ENCODE data around the gene NR2E1.
A peak's percentile ranks its signal among the peaks of the same experiment; 100 is the strongest.

Gene NR2E1

DNA sequence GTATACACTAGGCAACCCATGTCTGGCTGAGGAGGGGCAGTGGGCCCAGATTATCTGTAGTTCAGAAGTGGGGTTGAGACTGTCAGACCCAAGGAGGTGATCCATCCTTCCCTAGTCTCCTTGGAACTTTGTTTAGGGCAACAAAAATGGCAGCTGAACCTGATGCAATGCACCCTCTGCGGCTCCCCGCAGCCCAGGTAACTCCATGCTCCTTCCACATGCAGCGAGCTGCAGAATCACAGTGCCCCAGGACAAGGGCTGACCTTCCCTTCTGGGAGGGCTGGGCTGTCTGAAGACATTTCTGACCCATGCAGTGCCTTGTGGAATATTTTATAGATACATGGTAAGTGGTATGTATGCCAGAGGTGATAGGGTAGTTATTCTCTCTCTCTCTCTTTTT lies 29.4 kb downstream of the NR2E1 start:
- H3K4me3 Mint-ChIP-seq = no peak overlapping the region

DNA sequence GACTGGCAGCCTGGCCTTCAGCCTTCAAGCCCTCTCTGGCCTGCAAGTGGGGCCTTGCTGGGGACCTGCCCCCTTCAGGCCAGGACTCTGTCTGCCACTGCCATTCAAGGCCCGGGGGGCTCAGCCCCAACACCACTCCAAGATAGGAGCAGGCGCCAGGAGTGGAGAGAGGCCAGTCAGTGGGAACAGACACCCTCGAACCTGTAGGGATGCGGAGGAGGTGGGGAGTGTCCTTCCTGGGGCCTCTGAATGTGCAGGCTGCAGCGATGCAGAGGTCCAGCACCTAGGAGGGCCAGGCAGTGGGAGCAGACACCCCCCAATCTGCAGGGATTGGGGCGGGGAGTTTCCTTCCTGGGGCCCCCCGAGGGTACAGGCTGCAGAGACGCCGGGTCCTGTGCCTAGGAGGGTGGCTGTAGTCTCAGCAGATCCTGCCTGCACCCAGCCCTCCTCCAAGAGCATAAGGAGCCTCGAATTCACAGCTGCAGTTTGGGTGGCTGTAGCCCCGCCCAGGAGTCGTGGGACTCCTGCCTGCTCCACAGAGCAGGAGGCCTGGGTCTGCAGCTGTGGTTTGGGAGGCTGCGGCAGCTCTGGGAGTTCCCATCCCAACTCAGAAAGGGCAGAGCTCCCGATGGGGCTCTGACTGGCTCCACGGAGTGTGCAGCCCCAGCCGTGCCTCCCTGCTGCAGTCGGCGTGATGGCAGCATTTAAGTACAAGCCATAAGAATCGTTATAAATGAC lies 33.1 kb downstream of the NR2E1 start:
- CTCF ChIA-PET = no interaction called here
- no peak overlapping the region for H3K27ac Mint-ChIP-seq
- DNase-seq = no peak
- H3K36me3 Mint-ChIP-seq = no peaks in the 10 kb centered on the region
- H3K4me1 Mint-ChIP-seq = no peaks in the 10 kb centered on the region
- H3K27me3 Mint-ChIP-seq = peaks cover 22% of the 10 kb centered on the region
- H3K9me3 Mint-ChIP-seq = no peaks in the 10 kb centered on the region
- H3K4me3 Mint-ChIP-seq = no peak overlapping the region

More for the DNA sequence above, 29.4 kb downstream of the NR2E1 start:
- no peaks in the 10 kb centered on the region for H3K9me3 Mint-ChIP-seq
- H3K27me3 Mint-ChIP-seq = peaks cover 50% of the 10 kb centered on the region
- no peaks in the 10 kb centered on the region for H3K4me1 Mint-ChIP-seq
- CTCF ChIA-PET = no interaction called here
- H3K36me3 Mint-ChIP-seq = no peaks in the 10 kb centered on the region
- no peak overlapping the region for H3K27ac Mint-ChIP-seq
- DNase-seq = no peak

- Mint-ChIP-seq H3K27me3 (peaks cover 10% of the 10 kb centered on the region), H3K27ac (no peak overlapping the region), H3K9me3 (no peaks in the 10 kb centered on the region), H3K36me3 (no peaks in the 10 kb centered on the region), H3K4me3 (no peak overlapping the region), H3K4me1 (no peaks in the 10 kb centered on the region)
- CTCF ChIA-PET = interaction anchor here (0.9 kb wide), 1 partner anchor 10 kb away, joined by 3 read pairs; no protein-coding TSS in a partner anchor
- no peak for DNase-seq
These were observed 34.4 kb downstream of the NR2E1 start for GRCh38 chr6:108200186-108200585.

DNA sequence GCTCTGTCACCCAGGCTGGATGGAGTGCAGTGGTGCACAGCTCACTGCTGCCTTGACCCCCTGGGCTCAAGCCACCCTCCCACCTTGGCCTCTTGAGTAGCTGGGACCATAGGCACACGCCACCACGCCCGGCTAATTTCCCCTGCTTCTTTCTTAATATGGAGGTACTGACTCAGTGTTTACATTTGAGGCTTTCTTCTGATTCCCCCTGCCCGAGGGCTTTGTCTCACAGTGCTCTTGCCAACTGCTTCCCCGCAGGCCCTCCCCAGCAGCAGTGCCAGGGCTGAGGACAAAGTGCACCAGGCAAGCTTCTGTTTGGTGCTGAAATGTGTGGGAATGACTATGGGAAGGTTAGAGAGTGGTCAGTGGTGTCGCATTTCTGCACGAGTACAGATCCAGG lies 34.8 kb downstream of the NR2E1 start:
- Mint-ChIP-seq H3K27ac (no peak overlapping the region), H3K4me1 (no peaks in the 10 kb centered on the region), H3K36me3 (no peaks in the 10 kb centered on the region), H3K9me3 (no peaks in the 10 kb centered on the region), H3K27me3 (peaks cover 5% of the 10 kb centered on the region), H3K4me3 (no peak overlapping the region)
- CTCF ChIA-PET = interaction anchor here (0.9 kb wide), 1 partner anchor 10 kb away, joined by 3 read pairs; no protein-coding TSS in a partner anchor
- DNase-seq = no peak

DNA sequence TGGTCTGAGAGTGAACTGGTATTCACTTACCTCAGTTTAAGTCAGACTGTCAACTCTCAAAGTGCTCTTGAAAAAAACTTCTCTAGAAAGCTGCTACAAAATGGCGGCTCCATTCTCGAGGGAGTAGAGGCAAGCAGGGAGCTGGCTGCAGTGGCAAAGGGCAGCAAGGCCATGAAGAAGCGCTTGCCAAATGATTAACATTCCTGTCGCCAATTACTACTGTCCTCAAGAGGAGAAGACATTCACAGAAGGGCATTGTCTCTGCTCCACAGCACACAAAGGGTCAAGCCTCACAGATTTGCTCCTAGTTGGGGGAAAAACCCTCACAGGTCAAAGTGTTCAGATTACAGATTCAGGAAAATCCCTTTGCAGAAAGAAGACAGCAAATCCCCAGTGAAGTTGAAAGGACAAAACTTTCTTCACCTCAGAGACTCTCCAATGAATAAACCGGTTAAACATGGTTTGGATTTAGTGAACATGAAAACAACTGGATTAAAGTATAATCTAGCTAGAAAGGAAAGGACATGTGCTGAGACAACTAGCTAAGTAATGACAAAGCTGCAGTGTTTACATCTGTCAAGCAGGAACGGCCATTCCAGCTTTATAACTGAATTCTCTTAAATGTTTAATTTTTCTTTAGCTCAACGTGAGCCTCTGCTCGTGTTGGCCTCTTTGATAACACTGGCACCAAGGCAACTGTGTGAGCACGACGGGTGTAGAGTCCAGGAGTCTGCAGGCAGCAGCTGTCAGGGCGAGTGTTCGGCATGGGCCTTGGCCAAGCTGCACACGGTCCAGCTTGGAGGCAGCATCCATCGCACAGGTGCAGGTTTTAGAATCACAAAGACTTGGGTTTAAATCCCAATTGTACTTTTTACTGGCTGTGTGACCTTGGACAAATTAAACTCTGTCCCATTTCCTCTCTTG lies 37.6 kb downstream of the NR2E1 start:
- DNase-seq = no peak
- H3K36me3 Mint-ChIP-seq = peaks cover 5% of the 10 kb centered on the region
- CTCF ChIA-PET = no interaction called here
- no peaks in the 10 kb centered on the region for H3K27me3 Mint-ChIP-seq
- H3K27ac Mint-ChIP-seq = no peak overlapping the region
- H3K9me3 Mint-ChIP-seq = no peaks in the 10 kb centered on the region
- no peaks in the 10 kb centered on the region for H3K4me1 Mint-ChIP-seq
- no peak overlapping the region for H3K4me3 Mint-ChIP-seq

- Mint-ChIP-seq H3K4me1 (no peaks in the 10 kb centered on the region), H3K9me3 (no peaks in the 10 kb centered on the region), H3K4me3 (no peak overlapping the region), H3K36me3 (peaks cover 20% of the 10 kb centered on the region), H3K27me3 (no peaks in the 10 kb centered on the region), H3K27ac (no peak overlapping the region)
- no peak for DNase-seq
- CTCF ChIA-PET = no interaction called here
These were observed 41.2 kb downstream of the NR2E1 start for GRCh38 chr6:108207013-108207412.

GRCh38 chr6:108209738-108210137 lies 43.9 kb downstream of the NR2E1 start:
- Mint-ChIP-seq H3K36me3 (peaks cover 24% of the 10 kb centered on the region), H3K4me3 (no peak overlapping the region), H3K9me3 (no peaks in the 10 kb centered on the region), H3K27me3 (no peaks in the 10 kb centered on the region), H3K27ac (no peak overlapping the region), H3K4me1 (no peaks in the 10 kb centered on the region)
- CTCF ChIA-PET = no interaction called here
- DNase-seq = no peak

- H3K4me3 Mint-ChIP-seq = no peak overlapping the region
- no peak for DNase-seq
- no peaks in the 10 kb centered on the region for H3K4me1 Mint-ChIP-seq
- H3K36me3 Mint-ChIP-seq = peaks cover 25% of the 10 kb centered on the region
- H3K9me3 Mint-ChIP-seq = no peaks in the 10 kb centered on the region
- H3K27me3 Mint-ChIP-seq = no peaks in the 10 kb centered on the region
- H3K27ac Mint-ChIP-seq = no peak overlapping the region
- CTCF ChIA-PET = no interaction called here
These were observed 44.7 kb downstream of the NR2E1 start for GRCh38 chr6:108210556-108210955.

DNA sequence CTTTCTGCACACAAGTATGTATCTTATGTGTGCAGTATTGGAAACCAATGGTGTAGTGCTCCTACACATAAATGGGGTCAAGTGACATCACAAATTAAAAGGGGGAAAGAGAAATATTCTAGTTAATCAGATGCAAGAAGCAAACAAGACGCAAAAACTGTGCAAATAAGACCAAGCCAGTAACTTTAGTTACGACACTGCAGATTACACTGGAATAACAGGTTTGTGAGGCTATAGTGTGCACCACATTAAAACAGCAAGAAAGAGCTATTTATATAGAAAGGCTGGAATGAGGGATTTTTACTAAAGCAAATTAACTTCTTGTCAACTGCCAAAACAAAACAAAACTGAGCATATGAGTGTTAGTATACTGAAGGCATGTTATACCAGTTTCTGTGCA lies 45.8 kb downstream of the NR2E1 start:
- no peak overlapping the region for H3K4me3 Mint-ChIP-seq
- peaks cover 25% of the 10 kb centered on the region for H3K36me3 Mint-ChIP-seq
- no peaks in the 10 kb centered on the region for H3K4me1 Mint-ChIP-seq
- no peaks in the 10 kb centered on the region for H3K9me3 Mint-ChIP-seq
- no peak for DNase-seq
- H3K27ac Mint-ChIP-seq = no peak overlapping the region
- CTCF ChIA-PET = no interaction called here
- no peaks in the 10 kb centered on the region for H3K27me3 Mint-ChIP-seq

- CTCF ChIA-PET = no interaction called here
- H3K9me3 Mint-ChIP-seq = no peaks in the 10 kb centered on the region
- DNase-seq = no peak
- no peak overlapping the region for H3K4me3 Mint-ChIP-seq
- peaks cover 17% of the 10 kb centered on the region for H3K4me1 Mint-ChIP-seq
- H3K27ac Mint-ChIP-seq = peak overlapping the region; percentile 4
- H3K27me3 Mint-ChIP-seq = no peaks in the 10 kb centered on the region
- H3K36me3 Mint-ChIP-seq = peaks cover 28% of the 10 kb centered on the region
These were observed 56.2 kb downstream of the NR2E1 start for GRCh38 chr6:108222064-108222463.

DNA sequence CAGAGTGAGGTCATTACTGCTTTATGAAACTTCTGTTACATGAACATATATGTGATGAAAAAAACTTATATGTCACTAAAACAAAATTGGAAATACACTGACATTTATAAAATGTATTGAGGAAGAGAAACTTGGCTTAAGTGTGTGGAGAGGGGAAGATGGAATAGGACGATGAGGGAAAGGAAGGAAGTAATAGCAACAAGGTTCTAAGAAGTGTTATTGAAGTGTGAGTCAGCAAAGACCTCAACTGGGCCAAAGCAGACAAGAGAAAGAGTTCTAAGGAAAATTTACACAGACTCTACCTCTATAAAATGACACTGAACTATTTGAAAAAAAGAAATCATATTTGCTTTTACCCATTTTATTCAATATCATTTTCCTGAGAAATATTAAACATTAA lies 56.7 kb downstream of the NR2E1 start:
- DNase-seq = no peak
- Mint-ChIP-seq H3K4me1 (peaks cover 17% of the 10 kb centered on the region), H3K9me3 (no peaks in the 10 kb centered on the region), H3K27me3 (no peaks in the 10 kb centered on the region), H3K4me3 (no peak overlapping the region), H3K27ac (peak overlapping the region; percentile 2), H3K36me3 (peaks cover 28% of the 10 kb centered on the region)
- CTCF ChIA-PET = no interaction called here

- no peaks in the 10 kb centered on the region for H3K27me3 Mint-ChIP-seq
- H3K4me1 Mint-ChIP-seq = peaks cover 17% of the 10 kb centered on the region
- no peaks in the 10 kb centered on the region for H3K9me3 Mint-ChIP-seq
- no peak for DNase-seq
- no peak overlapping the region for H3K27ac Mint-ChIP-seq
- H3K36me3 Mint-ChIP-seq = peaks cover 12% of the 10 kb centered on the region
- H3K4me3 Mint-ChIP-seq = no peak overlapping the region
- CTCF ChIA-PET = no interaction called here
These were observed 61.5 kb downstream of the NR2E1 start for GRCh38 chr6:108227290-108227689.

- CTCF ChIA-PET = no interaction called here
- H3K27ac Mint-ChIP-seq = no peak overlapping the region
These were observed 62.6 kb downstream of the NR2E1 start for GRCh38 chr6:108228416-108228815.

DNA sequence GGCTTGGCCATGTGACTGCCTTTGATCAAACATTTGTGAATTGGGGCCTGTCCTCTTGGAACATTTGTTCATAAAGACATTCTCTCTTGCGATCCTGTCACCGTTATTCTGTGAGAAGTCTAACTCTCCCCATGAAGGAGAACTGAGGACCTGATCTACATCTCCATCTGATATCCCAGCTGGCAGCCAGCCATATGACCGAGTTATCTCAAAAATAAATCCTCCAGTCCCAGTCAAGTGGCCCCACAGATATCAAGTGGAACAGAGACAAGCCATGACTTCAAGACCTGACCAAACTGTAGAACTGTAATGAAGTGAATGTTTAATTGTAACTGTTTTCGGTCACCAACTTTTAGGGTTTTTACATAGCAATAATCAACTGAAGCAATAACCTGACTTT lies 69.3 kb downstream of the NR2E1 start:
- H3K27ac Mint-ChIP-seq = no peak overlapping the region
- H3K27me3 Mint-ChIP-seq = no peaks in the 10 kb centered on the region
- no peaks in the 10 kb centered on the region for H3K9me3 Mint-ChIP-seq
- peaks cover 18% of the 10 kb centered on the region for H3K36me3 Mint-ChIP-seq
- no peaks in the 10 kb centered on the region for H3K4me1 Mint-ChIP-seq
- CTCF ChIA-PET = no interaction called here
- no peak for DNase-seq
- no peak overlapping the region for H3K4me3 Mint-ChIP-seq

More at GRCh38 chr6:108228416-108228815, 62.6 kb downstream of the NR2E1 start:
- H3K36me3 Mint-ChIP-seq = peaks cover 10% of the 10 kb centered on the region
- H3K4me3 Mint-ChIP-seq = no peak overlapping the region
- peaks cover 6% of the 10 kb centered on the region for H3K4me1 Mint-ChIP-seq
- no peak for DNase-seq
- H3K27me3 Mint-ChIP-seq = no peaks in the 10 kb centered on the region
- no peaks in the 10 kb centered on the region for H3K9me3 Mint-ChIP-seq

- no peak overlapping the region for H3K27ac Mint-ChIP-seq
- no peak overlapping the region for H3K4me3 Mint-ChIP-seq
- CTCF ChIA-PET = interaction anchor here (0.5 kb wide), 1 partner anchor 600 kb away, joined by 5 read pairs; no protein-coding TSS in a partner anchor
- no peaks in the 10 kb centered on the region for H3K4me1 Mint-ChIP-seq
- no peaks in the 10 kb centered on the region for H3K27me3 Mint-ChIP-seq
- H3K9me3 Mint-ChIP-seq = peaks cover 1% of the 10 kb centered on the region
- peaks cover 26% of the 10 kb centered on the region for H3K36me3 Mint-ChIP-seq
- no peak for DNase-seq
These were observed 71.0 kb downstream of the NR2E1 start for GRCh38 chr6:108236791-108237190.
